SU-DHL-6 (cell line): ENCODE data around the gene ABCC8.

Source experiments
- H2AFZ ChIP-seq: fragments of 200-600 bp; sonication (generic); 2 replicates; pipeline ENCODE4 v1.6.1; 2014; ENCODE audit warnings: low read depth, mild to moderate bottlenecking, moderate library complexity, mixed read lengths, antibody characterized with exemption, low read length; ENCODE audit not compliant: severe bottlenecking
- H3F3A ChIP-seq: fragments of 200-600 bp; shearing (Covaris generic); 2 replicates; pipeline ENCODE4 v1.6.0; 2016; ENCODE audit warnings: antibody characterized with exemption, mild to moderate bottlenecking; ENCODE audit not compliant: insufficient read depth
- H3K27ac ChIP-seq: fragments of 200-600 bp; sonication (generic); 2 replicates; pipeline ENCODE4 v1.5.1; 2016; ENCODE audit warnings: low read depth, mild to moderate bottlenecking, low read length, moderate library complexity, mixed read lengths
- H3K27me3 ChIP-seq: fragments of 200-600 bp; sonication (generic), shearing (Covaris generic); 2 replicates; pipeline ENCODE4 v1.6.0; 2014; ENCODE audit warnings: mild to moderate bottlenecking, low read length
- H3K36me3 ChIP-seq: fragments of 200-600 bp; sonication (generic); 2 replicates; pipeline ENCODE4 v1.6.1; 2014; ENCODE audit warnings: mild to moderate bottlenecking, low read length, mixed read lengths
- H3K4me2 ChIP-seq: fragments of 300-600, 200-600 bp; shearing (Covaris generic), sonication (generic); 2 replicates; pipeline ENCODE4 v1.6.0; 2014; ENCODE audit warnings: low read length, low read depth, mild to moderate bottlenecking; ENCODE audit not compliant: poor library complexity, severe bottlenecking
- H3K4me3 ChIP-seq: fragments of 200-600 bp; sonication (generic); 2 replicates; pipeline ENCODE4 v1.5.1; 2014; ENCODE audit warnings: antibody characterized with exemption, low read length, mild to moderate bottlenecking, mixed read lengths; ENCODE audit not compliant: insufficient read depth, poor library complexity, severe bottlenecking
- H3K79me2 ChIP-seq: fragments of 200-600 bp; sonication (generic); 2 replicates; pipeline ENCODE4 v1.6.1; 2014; ENCODE audit warnings: mild to moderate bottlenecking, low read length, moderate library complexity; ENCODE audit not compliant: insufficient read depth
- H3K9ac ChIP-seq: fragments of 200-600 bp; sonication (generic); 2 replicates; pipeline ENCODE4 v1.7.0; 2014; ENCODE audit warnings: mild to moderate bottlenecking, low read length
- H3K9me2 ChIP-seq: fragments of 200-600 bp; sonication (generic); replicated peaks from 2 replicates; pipeline ENCODE4 v1.6.1; 2014; ENCODE audit warnings: low read length; ENCODE audit not compliant: insufficient read depth
- H3K9me3 ChIP-seq: fragments of 200-600 bp; sonication (generic); 2 replicates; pipeline ENCODE4 v1.6.1; 2014; ENCODE audit warnings: low read length, mixed read lengths; ENCODE audit not compliant: insufficient read depth
- H4K20me1 ChIP-seq: fragments of 200-600 bp; sonication (generic); 2 replicates; pipeline ENCODE4 v1.6.1; 2014; ENCODE audit warnings: low read depth, mild to moderate bottlenecking, antibody characterized with exemption, low read length, moderate library complexity, mixed read lengths
- CTCF ChIP-seq: fragments of 200-600 bp; sonication (generic); IDR thresholded peaks from one replicate; pipeline ENCODE4 v1.5.1; 2017; ENCODE audit warnings: antibody characterized with exemption, mild to moderate bottlenecking, low read length, moderate library complexity; ENCODE audit not compliant: insufficient read depth, poor library complexity, severe bottlenecking
- EZH2phosphoT487 ChIP-seq: fragments of 200-600 bp; sonication (generic), shearing (Covaris generic); conservative IDR thresholded peaks from 2 replicates; pipeline ENCODE4 v1.6.1; 2018; ENCODE audit warnings: mild to moderate bottlenecking, antibody characterized with exemption, low read length, moderate library complexity, mixed read lengths

The ABCC8 gene

GRCh38 chr11:17414317-17414737 is 62.3 kb downstream of the ABCC8 start:
- no peaks in the 10 kb centered on the region for H3K9me3 ChIP-seq
- H2AFZ ChIP-seq = no peak overlapping the region
- TF ChIP-seq EZH2phosphoT487 (no peak), CTCF (no peak)
- H3K27ac ChIP-seq = no peak overlapping the region
- no peaks in the 10 kb centered on the region for H3F3A ChIP-seq
- no peaks in the 10 kb centered on the region for H4K20me1 ChIP-seq
- H3K9me2 ChIP-seq = no peaks in the 10 kb centered on the region
- no peaks in the 10 kb centered on the region for H3K79me2 ChIP-seq
- no peak overlapping the region for H3K4me2 ChIP-seq
- no peaks in the 10 kb centered on the region for H3K36me3 ChIP-seq
- no peak overlapping the region for H3K9ac ChIP-seq
- H3K4me3 ChIP-seq = no peak overlapping the region
- H3K27me3 ChIP-seq = no peaks in the 10 kb centered on the region

- Histone ChIP-seq H3K27me3 (no peaks in the 10 kb centered on the region), H3K27ac (no peak overlapping the region), H4K20me1 (no peaks in the 10 kb centered on the region), H3K4me2 (no peak overlapping the region), H3K79me2 (no peaks in the 10 kb centered on the region), H3K9ac (no peak overlapping the region), H3K36me3 (no peaks in the 10 kb centered on the region), H2AFZ (no peak overlapping the region), H3F3A (no peaks in the 10 kb centered on the region), H3K9me2 (no peaks in the 10 kb centered on the region), H3K9me3 (no peaks in the 10 kb centered on the region), H3K4me3 (no peak overlapping the region)
- TF ChIP-seq CTCF = no peak
- TF ChIP-seq EZH2phosphoT487 = no peak
Observed at GRCh38 chr11:17413414-17414316, 63.0 kb downstream of the ABCC8 start.

- no peak overlapping the region for H3K27ac ChIP-seq
- no peak overlapping the region for H3K4me3 ChIP-seq
- H3K9me2 ChIP-seq = no peaks in the 10 kb centered on the region
- H3K4me2 ChIP-seq = no peak overlapping the region
- no peak for TF ChIP-seq EZH2phosphoT487
- TF ChIP-seq CTCF = no peak
- no peaks in the 10 kb centered on the region for H3K36me3 ChIP-seq
- no peaks in the 10 kb centered on the region for H3K27me3 ChIP-seq
- no peak overlapping the region for H2AFZ ChIP-seq
- H3K79me2 ChIP-seq = no peaks in the 10 kb centered on the region
- no peaks in the 10 kb centered on the region for H3F3A ChIP-seq
- H3K9me3 ChIP-seq = no peaks in the 10 kb centered on the region
- H3K9ac ChIP-seq = no peak overlapping the region
- H4K20me1 ChIP-seq = no peaks in the 10 kb centered on the region
Observed at GRCh38 chr11:17412488-17413180, 64.0 kb downstream of the ABCC8 start.
